Endothelial cell of umbilical vein (primary cell): ENCODE measurements around the gene FBXL13. TPM values are rescaled to one million over a fixed set of nuclear protein-coding genes. Genes with fewer than 3 reads are reported as not detected.

Source experiments
- BruUV-seq: library from RNA; stranded (reverse); fragments of 400-500 nt; replicated peaks from 2 replicates; lab custom pipeline; 2021; lab: Mats Ljungman, UMichigan
- CTCF ChIA-PET: fragments of 300-600, 350-600 bp; sonication (Branson Sonifier 250); formaldehyde crosslinking; loops from one replicate; lab custom pipeline; 2021; ENCODE audit warnings: antibody characterized with exemption, inconsistent platforms; lab: Charles Lee
- POLR2A ChIA-PET: fragments of 300-600, 350-600 bp; sonication (Branson Sonifier 250); formaldehyde crosslinking; loops from one replicate; lab custom pipeline; 2021; ENCODE audit warnings: antibody characterized with exemption, inconsistent platforms; lab: Charles Lee
- DNase-seq: peaks from one replicate; pipeline ENCODE4 v3.0.0-alpha.2; 2011; ENCODE audit warnings: low read depth, low spot score
- FAIRE-seq: peaks from 2 replicates; lab custom pipeline; 2011; peaks lifted over from hg19 to GRCh38; lab: Jason Lieb, UNC
- H2AFZ ChIP-seq: 2 replicates; pipeline ENCODE4 v1.6.0; 2012; ENCODE audit warnings: low read depth, low read length, control low read depth, inconsistent platforms
- H3K27ac ChIP-seq: 2 replicates; pipeline ENCODE4 v1.5.1; 2011; ENCODE audit warnings: low read depth, mild to moderate bottlenecking, control low read depth, low read length, moderate library complexity; ENCODE audit not compliant: insufficient read depth
- H3K27me3 ChIP-seq, 2 experiments: 2 replicates each; pipeline versions ENCODE4 v1.6.0 to v1.6.1; 2011; ENCODE audit warnings: low read length in 2 of 2, mixed read lengths in 1 of 2; ENCODE audit not compliant: control insufficient read depth in 2 of 2, insufficient read depth in 2 of 2
- H3K36me3 ChIP-seq, 2 experiments: 2 replicates in 1 of 2; 3 replicates in 1 of 2; pipeline ENCODE4 v1.5.1; 2011; ENCODE audit warnings: low read length in 2 of 2, mild to moderate bottlenecking in 1 of 2, moderate library complexity in 1 of 2; ENCODE audit not compliant: control insufficient read depth in 2 of 2, insufficient read depth in 2 of 2; ENCODE audit errors: extremely low read depth in 1 of 2
- H3K4me1 ChIP-seq: 3 replicates; pipeline ENCODE4 v1.5.1; 2011; ENCODE audit warnings: mild to moderate bottlenecking, low read length; ENCODE audit not compliant: control insufficient read depth, insufficient read depth; ENCODE audit errors: extremely low read depth
- H3K4me2 ChIP-seq: 2 replicates; pipeline ENCODE4 v1.6.1; 2011; ENCODE audit warnings: low read length, control low read depth, mixed read lengths; ENCODE audit not compliant: insufficient read depth
- H3K4me3 ChIP-seq, 3 experiments: fragments of 200-600 bp in 1 of 3; sonication (generic), shearing (Covaris generic) in 1 of 3; replicated peaks in 1 of 3; 2 replicates each; pipeline ENCODE4 v1.5.1; 2011 to 2016; ENCODE audit warnings: control low read depth in 3 of 3, low read length in 3 of 3, mild to moderate bottlenecking in 2 of 3, inconsistent platforms in 1 of 3, low read depth in 1 of 3, moderate library complexity in 1 of 3; ENCODE audit not compliant: insufficient read depth in 1 of 3
- H3K79me2 ChIP-seq: 2 replicates; pipeline ENCODE4 v1.6.0; 2012; ENCODE audit warnings: low read length, inconsistent platforms; ENCODE audit not compliant: control insufficient read depth, insufficient read depth
- H3K9ac ChIP-seq: replicated peaks from 2 replicates; pipeline ENCODE3; 2011; ENCODE audit warnings: low read length, control low read depth; ENCODE audit not compliant: insufficient read depth; ENCODE audit errors: extremely low read depth
- H3K9me1 ChIP-seq: replicated peaks from 3 replicates; pipeline ENCODE4 v1.6.0; 2011; ENCODE audit warnings: mild to moderate bottlenecking, low read length; ENCODE audit not compliant: control insufficient read depth, insufficient read depth; ENCODE audit errors: extremely low read depth
- H3K9me3 ChIP-seq: replicated peaks from 2 replicates; pipeline ENCODE4 v1.5.1; 2012; ENCODE audit warnings: low read length, inconsistent platforms; ENCODE audit not compliant: control insufficient read depth, insufficient read depth
- H4K20me1 ChIP-seq: replicated peaks from 2 replicates; pipeline ENCODE3; 2011; ENCODE audit warnings: mild to moderate bottlenecking, low read length; ENCODE audit not compliant: control insufficient read depth, insufficient read depth; ENCODE audit errors: extremely low read depth
- EZH2 ChIP-seq: IDR thresholded peaks from 2 replicates; pipeline ENCODE4 v1.6.1; 2012; ENCODE audit warnings: borderline replicate concordance, low read depth, mild to moderate bottlenecking, moderate library complexity, low read length, inconsistent platforms; ENCODE audit not compliant: severe bottlenecking
- FOS ChIP-seq: IDR thresholded peaks from 2 replicates; pipeline ENCODE4 v1.6.1; 2011; ENCODE audit warnings: mild to moderate bottlenecking, low read length, moderate library complexity, borderline replicate concordance; ENCODE audit not compliant: insufficient read depth
- GATA2 ChIP-seq: IDR thresholded peaks from 2 replicates; pipeline ENCODE4 v1.7.0; 2011; ENCODE audit warnings: low read depth, mild to moderate bottlenecking, moderate library complexity, mixed read lengths, low read length; ENCODE audit not compliant: insufficient read length, insufficient read depth
- JUN ChIP-seq: IDR thresholded peaks from 2 replicates; pipeline ENCODE4 v1.6.1; 2011; ENCODE audit warnings: borderline replicate concordance, low read depth; ENCODE audit not compliant: insufficient read length, insufficient read depth
- MYC ChIP-seq: IDR thresholded peaks from one replicate; pipeline ENCODE4 v1.6.1; 2011; ENCODE audit warnings: mild to moderate bottlenecking, low read depth, low read length
- POLR2A ChIP-seq: IDR thresholded peaks from 2 replicates; pipeline ENCODE4 v1.6.1; 2012; ENCODE audit warnings: low read depth, mild to moderate bottlenecking, control low read depth, low read length
- POLR2AphosphoS5 ChIP-seq: IDR thresholded peaks from 2 replicates; pipeline ENCODE4 v1.6.1; 2012; ENCODE audit warnings: low read depth, mild to moderate bottlenecking, control low read depth, low read length, moderate library complexity; ENCODE audit not compliant: insufficient read depth
- dilution Hi-C: fragments of 300-500 bp; cut with MboI; formaldehyde crosslinking; loops from one replicate; pipeline ENCODE4 v1.15.0; 2019; ENCODE audit warnings: low sequenced_read_pairs; ENCODE audit not compliant: extremely low pct_ligation_motif_present
- intact Hi-C: fragments of 100-400 bp; cut with micrococcal nuclease; formaldehyde crosslinking; loops from one replicate; pipeline ENCODE4 v1.10.0; 2022
- polyA plus RNA-seq, 4 experiments: library from polyadenylated mRNA; depleted of rRNA in 3 of 4; stranded (reverse) in 3 of 4; unstranded in 1 of 4; fragments of >200 nt; gene quantifications; 2 replicates each; pipeline versions ENCODE4 v1.2.1 to v1.2.3, GENCODE V29; 2011 to 2012; ENCODE audit warnings: missing spikeins in 1 of 4
- total RNA-seq: library from RNA; stranded (reverse); gene quantifications from 2 replicates; pipeline ENCODE4 v1.2.3, GENCODE V29; 2021
- TF ChIP-seq, protein P1 (sequence below), 2 donors: IDR thresholded peaks; 1 replicate in 1 of 2; 2 replicates in 1 of 2; pipeline ENCODE4 v1.5.1; 2011; ENCODE audit warnings: low read length in 2 of 2, mild to moderate bottlenecking in 2 of 2, moderate library complexity in 2 of 2, control low read depth in 1 of 2, inconsistent platforms in 1 of 2, low read depth in 1 of 2; ENCODE audit not compliant: insufficient read depth in 1 of 2; ENCODE audit errors: extremely low read depth in 1 of 2
- TF ChIP-seq, protein P2 (sequence below): IDR thresholded peaks from 2 replicates; pipeline ENCODE4 v1.6.1; 2011; ENCODE audit not compliant: insufficient read depth, insufficient read length

FBXL13 gene
- total and polyA plus RNA-seq, 2 donors (not counting 3 experiments of a cell fraction or from before 2014, with no cell fraction given): 3.9 to 4.6 TPM

DNA sequence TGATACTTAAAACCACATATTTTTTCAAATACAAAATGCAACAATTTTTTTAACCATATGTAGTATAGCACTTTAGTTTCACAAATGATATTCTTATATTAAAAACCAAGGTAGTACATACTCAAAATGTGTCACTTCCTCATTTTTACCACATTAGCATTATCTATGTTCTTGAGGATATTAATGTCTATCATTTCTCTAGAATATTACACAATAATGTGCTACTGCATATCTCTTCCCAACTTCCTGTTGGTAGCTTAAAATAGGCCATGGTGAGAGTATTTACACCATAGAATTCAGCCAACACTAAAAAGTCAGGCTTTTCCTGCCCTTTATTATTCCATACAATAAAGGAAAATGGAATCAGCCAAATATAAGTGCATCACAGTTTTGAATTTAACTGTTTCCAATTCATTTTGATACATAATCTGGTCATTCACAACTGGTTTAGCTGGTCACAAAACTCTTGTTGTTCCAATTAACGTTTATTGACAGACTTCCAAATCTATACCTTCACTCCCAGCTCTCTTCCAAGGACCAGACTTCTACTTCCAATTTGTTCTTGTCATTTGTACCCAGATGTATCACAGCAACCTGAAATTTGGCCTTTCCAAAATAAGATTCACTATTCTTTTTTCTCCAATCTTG lies 181.8 kb downstream of the FBXL13 start:
- POLR2A ChIA-PET: interaction anchor here (1.5 kb wide), 1 partner anchor 17 kb away, joined by 3 read pairs; no protein-coding TSS in a partner anchor
- no peak overlapping the region for H3K9ac ChIP-seq

DNA sequence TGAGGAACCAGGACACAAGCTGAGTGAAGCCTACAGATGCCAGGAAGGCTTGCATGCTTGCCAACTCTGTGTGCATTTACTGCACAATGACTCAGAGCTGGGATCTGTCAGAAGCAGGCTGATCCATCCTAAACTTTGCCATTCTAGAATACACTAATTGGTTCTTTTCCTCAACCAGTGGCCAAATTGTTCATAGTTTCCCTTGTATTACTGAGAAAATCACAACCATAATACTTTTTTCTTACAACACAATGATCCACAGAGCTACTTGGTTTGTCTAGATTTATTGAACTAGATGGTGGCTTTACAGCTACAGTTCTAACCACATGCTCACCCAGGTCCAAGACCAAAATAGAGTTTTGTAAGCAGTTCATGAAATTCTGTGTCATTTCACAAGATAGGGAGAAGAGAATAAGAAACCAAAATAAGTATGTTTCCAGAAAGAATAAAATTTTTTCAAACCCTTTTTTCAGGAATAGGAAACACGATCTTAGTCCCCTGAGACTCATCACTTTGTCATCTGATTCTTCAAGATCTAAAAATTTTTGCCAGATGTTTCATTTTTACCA lies 182.8 kb downstream of the FBXL13 start:
- FAIRE-seq: peak; percentile 91
- Histone ChIP-seq H3K9me1 (no peaks in the 10 kb centered on the region), H2AFZ (no peak overlapping the region), H3K36me3 (no peaks in the 10 kb centered on the region), H3K79me2 (no peaks in the 10 kb centered on the region), H3K9ac (peak overlapping the region; percentile 21), H3K4me2 (peak overlapping the region; percentile 0), H3K4me3 (no peak overlapping the region), H3K27me3 (no peaks in the 10 kb centered on the region), H3K4me1 (peaks cover 51% of the 10 kb centered on the region), H3K27ac (peak overlapping the region; percentile 89), H3K9me3 (no peaks in the 10 kb centered on the region), H4K20me1 (no peaks in the 10 kb centered on the region)
- intact Hi-C loops (no loop called here), dilution Hi-C loops (no loop called here)
- TSS peak; percentile 7 for BruUV-seq
- TF ChIP-seq EZH2 (no peak), POLR2AphosphoS5 (peak; percentile 30), MYC (no peak), FOS (peak; percentile 90), JUN (peak; percentile 36), POLR2A (no peak), GATA2 (no peak)
- TF ChIP-seq, protein P1, sequence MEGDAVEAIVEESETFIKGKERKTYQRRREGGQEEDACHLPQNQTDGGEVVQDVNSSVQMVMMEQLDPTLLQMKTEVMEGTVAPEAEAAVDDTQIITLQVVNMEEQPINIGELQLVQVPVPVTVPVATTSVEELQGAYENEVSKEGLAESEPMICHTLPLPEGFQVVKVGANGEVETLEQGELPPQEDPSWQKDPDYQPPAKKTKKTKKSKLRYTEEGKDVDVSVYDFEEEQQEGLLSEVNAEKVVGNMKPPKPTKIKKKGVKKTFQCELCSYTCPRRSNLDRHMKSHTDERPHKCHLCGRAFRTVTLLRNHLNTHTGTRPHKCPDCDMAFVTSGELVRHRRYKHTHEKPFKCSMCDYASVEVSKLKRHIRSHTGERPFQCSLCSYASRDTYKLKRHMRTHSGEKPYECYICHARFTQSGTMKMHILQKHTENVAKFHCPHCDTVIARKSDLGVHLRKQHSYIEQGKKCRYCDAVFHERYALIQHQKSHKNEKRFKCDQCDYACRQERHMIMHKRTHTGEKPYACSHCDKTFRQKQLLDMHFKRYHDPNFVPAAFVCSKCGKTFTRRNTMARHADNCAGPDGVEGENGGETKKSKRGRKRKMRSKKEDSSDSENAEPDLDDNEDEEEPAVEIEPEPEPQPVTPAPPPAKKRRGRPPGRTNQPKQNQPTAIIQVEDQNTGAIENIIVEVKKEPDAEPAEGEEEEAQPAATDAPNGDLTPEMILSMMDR (IDR thresholded peaks at IDR 0.05; ENCODE audit: extremely low read depth in 1 of 2, insufficient read depth in 1 of 2, low read depth in 1 of 2, low read length in 2 of 2): no peak
- TF ChIP-seq, protein P2, sequence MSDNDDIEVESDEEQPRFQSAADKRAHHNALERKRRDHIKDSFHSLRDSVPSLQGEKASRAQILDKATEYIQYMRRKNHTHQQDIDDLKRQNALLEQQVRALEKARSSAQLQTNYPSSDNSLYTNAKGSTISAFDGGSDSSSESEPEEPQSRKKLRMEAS: no peak
- POLR2A ChIA-PET: interaction anchor here (1.5 kb wide), 1 partner anchor 16 kb away, joined by 3 read pairs; no protein-coding TSS in a partner anchor
- CTCF ChIA-PET: interaction anchor here (0.6 to 4.6 kb wide), 9 partner anchors 12 to 174 kb away, joined by 3 to 36 read pairs (median 4); no protein-coding TSS in a partner anchor
- DNase-seq: peak; percentile 94

More for the DNA sequence above, 181.8 kb downstream of the FBXL13 start:
- DNase-seq (peak; percentile 58), FAIRE-seq (peak; percentile 58)
- Histone ChIP-seq H3K27ac (no peak overlapping the region), H3K9me3 (no peaks in the 10 kb centered on the region), H3K79me2 (no peaks in the 10 kb centered on the region), H3K9me1 (no peaks in the 10 kb centered on the region), H2AFZ (no peak overlapping the region), H3K4me1 (peaks cover 58% of the 10 kb centered on the region), H3K27me3 (no peaks in the 10 kb centered on the region), H3K4me3 (no peak overlapping the region), H4K20me1 (no peaks in the 10 kb centered on the region), H3K4me2 (peak overlapping the region; percentile 35), H3K36me3 (no peaks in the 10 kb centered on the region)
- intact Hi-C loops: no loop called here
- CTCF ChIA-PET: interaction anchor here (0.7 to 4.6 kb wide), 4 partner anchors 12 to 169 kb away, joined by 3 to 36 read pairs (median 4); no protein-coding TSS in a partner anchor
- dilution Hi-C loops: no loop called here
- no TSS peak for BruUV-seq
- TF ChIP-seq POLR2AphosphoS5 (no peak), MYC (no peak), FOS (peak; percentile 24), GATA2 (peak; percentile 54)
